Measurements from ENCODE around the gene PPP6R3.
A peak's percentile ranks its signal among the peaks of the same experiment; 100 is the strongest.
"Not testable (repeated sequence)": the region's sequence is repeated elsewhere in the genome, so short reads cannot be mapped to it uniquely, and the experiment has no call there.

The PPP6R3 gene

GRCh38 chr11:68458340-68458739, 2.2 kb upstream of the PPP6R3 start:
- DNase-seq, result not testable (repeated sequence)

GRCh38 chr11:68459886-68460740, 439 bp upstream of the PPP6R3 start:
- peak; percentile 100 for DNase-seq

GRCh38 chr11:68461575-68461917, 994 bp downstream of the PPP6R3 start:
- no peak for DNase-seq

DNA sequence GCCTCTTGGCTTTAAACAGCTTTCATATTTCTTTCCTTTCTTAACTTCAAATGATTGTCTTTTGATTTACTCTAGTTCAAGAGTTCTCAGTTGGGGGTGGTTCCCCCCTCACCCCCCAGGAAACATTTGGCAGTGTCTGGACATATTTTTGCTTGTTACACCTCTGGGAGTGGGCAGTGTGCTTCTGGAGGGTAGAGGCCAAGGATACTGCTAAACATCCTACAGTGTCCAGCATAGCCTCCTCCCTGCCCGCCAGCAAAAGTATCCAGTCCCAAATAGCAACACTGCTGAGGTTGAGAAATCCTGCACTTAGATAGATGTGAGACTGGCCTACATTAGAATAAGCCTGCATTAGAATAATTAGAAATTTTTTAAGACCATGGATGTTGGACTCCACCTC, 3.2 kb downstream of the PPP6R3 start:
- no peak for DNase-seq

GRCh38 chr11:68467201-68467834, 6.8 kb downstream of the PPP6R3 start:
- DNase-seq, result no peak

GRCh38 chr11:68468217-68468828, 7.8 kb downstream of the PPP6R3 start:
- no peak for DNase-seq

- DNase-seq, result no peak
These were observed 8.6 kb downstream of the PPP6R3 start for GRCh38 chr11:68469122-68469521.

- no peak for DNase-seq
These were observed 9.1 kb downstream of the PPP6R3 start for GRCh38 chr11:68469642-68470041.

- no peak for DNase-seq
These were observed 9.8 kb downstream of the PPP6R3 start for GRCh38 chr11:68470304-68470811.

- peak; percentile 56 for DNase-seq
These were observed 11.1 kb downstream of the PPP6R3 start for GRCh38 chr11:68471360-68472340.

DNA sequence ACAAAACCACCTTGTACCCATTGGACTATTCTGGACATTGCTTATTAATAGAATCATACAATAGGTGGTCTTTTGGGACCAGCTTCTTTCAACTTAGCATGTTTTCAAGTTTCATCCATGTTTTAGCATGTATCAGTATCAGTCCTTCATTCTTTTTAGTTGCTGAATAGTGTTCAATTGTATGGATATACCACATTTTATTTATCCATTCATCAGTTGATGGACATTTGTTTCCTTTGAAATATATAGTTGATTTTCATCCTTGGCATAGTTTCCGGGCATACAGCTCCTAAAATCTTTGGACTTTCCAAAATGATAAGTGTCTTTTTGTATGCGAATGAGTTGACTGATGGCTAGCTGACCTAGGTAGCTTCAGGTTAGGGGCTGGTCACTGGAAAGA, 12.2 kb downstream of the PPP6R3 start:
- no peak for DNase-seq

GRCh38 chr11:68473693-68474092, 13.1 kb downstream of the PPP6R3 start:
- no peak for DNase-seq

DNA sequence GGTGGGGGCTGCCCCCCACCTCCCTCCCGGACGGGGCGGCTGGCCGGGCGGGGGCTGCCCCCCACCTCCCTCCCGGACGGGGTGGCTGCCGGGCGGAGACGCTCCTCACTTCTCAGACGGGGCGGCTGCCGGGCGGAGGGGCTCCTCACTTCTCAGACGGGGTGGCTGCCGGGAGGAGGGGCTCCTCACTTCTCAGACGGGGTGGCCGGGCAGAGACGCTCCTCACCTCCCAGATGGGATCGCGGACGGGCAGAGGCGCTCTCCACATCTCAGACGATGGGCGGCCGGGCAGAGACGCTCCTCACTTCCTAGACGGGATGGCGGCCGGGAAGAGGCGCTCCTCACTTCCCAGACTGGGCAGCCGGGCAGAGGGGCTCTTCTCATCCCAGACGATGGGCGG, 15.1 kb downstream of the PPP6R3 start:
- not testable (repeated sequence) for DNase-seq

GRCh38 chr11:68479390-68479789, 18.8 kb downstream of the PPP6R3 start:
- DNase-seq, result no peak

DNA sequence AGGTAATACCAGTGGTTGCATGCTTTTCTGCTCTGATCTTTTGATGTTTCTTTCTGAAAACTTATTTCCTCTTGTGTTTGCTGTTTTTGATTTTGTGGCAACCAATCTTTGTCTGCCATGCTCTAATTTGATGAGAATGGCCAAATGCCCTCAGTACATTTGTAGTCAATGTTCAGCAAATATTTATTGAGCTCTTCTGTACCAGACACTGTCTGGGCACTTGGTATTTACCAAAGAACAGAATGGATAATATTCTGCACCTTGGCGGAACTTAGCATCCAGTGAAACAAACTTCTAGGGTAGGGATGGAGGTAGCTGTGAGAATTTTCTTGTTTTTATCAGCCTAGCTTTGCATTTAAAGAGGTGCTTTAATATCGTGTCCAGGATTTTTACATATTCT, 19.6 kb downstream of the PPP6R3 start:
- no peak for DNase-seq

DNA sequence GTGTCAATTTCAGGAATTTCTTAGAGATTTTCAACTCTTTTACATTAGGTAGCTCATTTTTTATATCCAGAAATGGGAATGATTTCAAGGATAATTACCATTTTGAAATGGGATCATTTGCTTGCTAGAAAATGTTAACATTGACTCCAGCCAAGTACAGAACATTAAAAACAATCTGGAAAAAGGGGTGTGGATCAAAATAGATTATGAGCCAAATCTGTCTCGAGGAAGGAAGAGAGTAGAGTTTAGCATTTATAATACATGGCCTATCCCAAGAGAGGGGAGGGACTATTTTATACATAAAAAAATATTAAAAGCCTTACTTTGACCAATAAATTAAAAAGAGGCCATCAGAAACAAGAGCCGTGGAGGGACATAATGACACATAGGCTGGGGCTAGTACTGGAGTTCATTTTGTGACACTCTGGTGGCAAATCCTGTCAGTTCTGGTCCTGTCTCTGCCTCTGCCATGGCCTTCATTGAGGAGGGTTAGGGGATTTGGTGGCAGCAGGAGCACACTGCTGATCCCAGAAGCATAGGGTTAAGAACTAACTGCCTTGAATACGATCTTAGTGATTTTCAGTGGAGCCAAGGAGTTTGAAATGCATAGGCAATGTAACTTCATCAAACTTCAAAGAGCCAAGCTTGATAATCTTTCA, 20.4 kb downstream of the PPP6R3 start:
- DNase-seq, result no peak

DNA sequence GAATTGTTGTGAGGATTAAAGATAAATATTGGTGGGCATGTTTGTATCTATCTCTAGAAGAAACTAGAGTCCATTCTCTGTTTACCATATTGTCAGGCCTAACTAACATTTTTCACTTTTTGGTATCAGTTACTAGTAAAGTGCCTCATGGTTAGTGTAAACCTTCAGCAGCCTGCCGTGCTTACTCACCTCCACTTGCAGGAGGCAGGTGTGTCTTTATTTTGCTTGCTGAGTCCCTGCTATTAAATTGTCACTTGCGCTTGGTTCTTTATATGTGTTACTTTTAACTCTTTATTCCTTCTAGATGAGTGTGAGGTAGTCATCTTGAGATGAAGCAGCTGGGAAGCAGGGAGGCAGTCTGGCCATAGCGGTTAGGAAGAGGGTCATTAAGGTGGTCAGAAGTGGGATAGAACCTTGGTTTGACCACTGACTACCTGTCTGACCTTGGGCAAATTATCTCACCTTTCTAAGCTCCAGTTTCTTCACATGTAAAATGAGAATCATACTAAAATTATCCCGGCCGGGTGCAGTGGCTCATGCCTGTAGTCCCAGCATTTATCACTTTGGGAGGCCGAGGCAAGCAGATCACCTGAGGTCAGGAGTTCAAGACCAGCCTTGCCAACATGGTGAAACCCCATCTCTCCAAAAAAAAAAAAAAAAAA, 21.2 kb downstream of the PPP6R3 start:
- DNase-seq, result no peak

DNA sequence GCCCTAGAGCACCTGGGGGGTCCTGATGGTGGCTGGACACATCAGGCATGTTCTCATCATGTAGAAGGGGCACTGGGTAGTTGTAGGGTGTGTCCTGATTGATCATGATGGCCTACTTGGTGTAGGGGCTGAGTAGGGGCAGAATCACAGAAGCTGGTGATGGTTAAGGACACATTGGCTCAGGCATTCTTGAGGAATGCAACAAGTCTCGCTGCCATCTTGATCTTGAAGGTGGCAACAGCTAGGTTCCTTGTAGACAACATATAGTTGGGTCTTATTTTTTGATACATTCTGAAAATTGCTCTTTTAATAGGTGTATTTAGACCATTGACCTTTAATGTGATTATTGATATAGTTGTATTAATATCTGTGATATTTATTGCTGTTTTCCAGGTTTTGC, 28.1 kb downstream of the PPP6R3 start:
- no peak for DNase-seq

- DNase-seq, result no peak
These were observed 34.7 kb downstream of the PPP6R3 start for GRCh38 chr11:68495220-68495729.

GRCh38 chr11:68495872-68496271, 35.3 kb downstream of the PPP6R3 start:
- DNase-seq, result no peak

- no peak for DNase-seq
These were observed 37.2 kb downstream of the PPP6R3 start for GRCh38 chr11:68497761-68498160.

Data from KG1 (cell line).